Activated CD4-positive, alpha-beta T cell treated with anti-CD3 and anti-CD28 coated beads, Interleukin-2, amount 10 ng/mL, durations not matched to agents 24 days and 14 days (primary cell): Measurements from ENCODE around the gene IQCE. TPM values are rescaled to one million over a fixed set of nuclear protein-coding genes. Genes with fewer than 3 reads are reported as not detected.

Source experiments
- DNase-seq: peaks from one replicate; pipeline ENCODE4 v3.0.0; 2022
- H3K27ac Mint-ChIP-seq: one replicate; pipeline ENCODE4 v1.8.0; 2022; ENCODE audit warnings: mild to moderate bottlenecking, mixed read lengths
- H3K27me3 Mint-ChIP-seq: one replicate; pipeline ENCODE4 v1.8.0; 2022; ENCODE audit warnings: mixed read lengths
- H3K36me3 Mint-ChIP-seq: one replicate; pipeline ENCODE4 v1.8.0; 2022; ENCODE audit warnings: low read depth, mild to moderate bottlenecking, mixed read lengths
- H3K4me1 Mint-ChIP-seq: one replicate; pipeline ENCODE4 v1.8.0; 2021; ENCODE audit warnings: mixed read lengths
- H3K4me3 Mint-ChIP-seq: one replicate; pipeline ENCODE4 v1.8.0; 2022; ENCODE audit warnings: mild to moderate bottlenecking, moderate library complexity, mixed read lengths
- H3K9me3 Mint-ChIP-seq: one replicate; pipeline ENCODE4 v1.8.0; 2021; ENCODE audit warnings: mixed read lengths
- intact Hi-C: fragments of 100-400 bp; cut with micrococcal nuclease; formaldehyde crosslinking; loops from one replicate; pipeline ENCODE4 v1.15.1; 2023
- total RNA-seq: library from RNA; stranded (reverse); gene quantifications from 2 replicates; pipeline ENCODE4 v1.2.3, GENCODE V29; 2022

The IQCE gene, protein sequence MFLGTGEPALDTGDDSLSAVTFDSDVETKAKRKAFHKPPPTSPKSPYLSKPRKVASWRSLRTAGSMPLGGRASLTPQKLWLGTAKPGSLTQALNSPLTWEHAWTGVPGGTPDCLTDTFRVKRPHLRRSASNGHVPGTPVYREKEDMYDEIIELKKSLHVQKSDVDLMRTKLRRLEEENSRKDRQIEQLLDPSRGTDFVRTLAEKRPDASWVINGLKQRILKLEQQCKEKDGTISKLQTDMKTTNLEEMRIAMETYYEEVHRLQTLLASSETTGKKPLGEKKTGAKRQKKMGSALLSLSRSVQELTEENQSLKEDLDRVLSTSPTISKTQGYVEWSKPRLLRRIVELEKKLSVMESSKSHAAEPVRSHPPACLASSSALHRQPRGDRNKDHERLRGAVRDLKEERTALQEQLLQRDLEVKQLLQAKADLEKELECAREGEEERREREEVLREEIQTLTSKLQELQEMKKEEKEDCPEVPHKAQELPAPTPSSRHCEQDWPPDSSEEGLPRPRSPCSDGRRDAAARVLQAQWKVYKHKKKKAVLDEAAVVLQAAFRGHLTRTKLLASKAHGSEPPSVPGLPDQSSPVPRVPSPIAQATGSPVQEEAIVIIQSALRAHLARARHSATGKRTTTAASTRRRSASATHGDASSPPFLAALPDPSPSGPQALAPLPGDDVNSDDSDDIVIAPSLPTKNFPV
- 11.7 and 12.3 TPM in 2 replicates for total RNA-seq

DNA sequence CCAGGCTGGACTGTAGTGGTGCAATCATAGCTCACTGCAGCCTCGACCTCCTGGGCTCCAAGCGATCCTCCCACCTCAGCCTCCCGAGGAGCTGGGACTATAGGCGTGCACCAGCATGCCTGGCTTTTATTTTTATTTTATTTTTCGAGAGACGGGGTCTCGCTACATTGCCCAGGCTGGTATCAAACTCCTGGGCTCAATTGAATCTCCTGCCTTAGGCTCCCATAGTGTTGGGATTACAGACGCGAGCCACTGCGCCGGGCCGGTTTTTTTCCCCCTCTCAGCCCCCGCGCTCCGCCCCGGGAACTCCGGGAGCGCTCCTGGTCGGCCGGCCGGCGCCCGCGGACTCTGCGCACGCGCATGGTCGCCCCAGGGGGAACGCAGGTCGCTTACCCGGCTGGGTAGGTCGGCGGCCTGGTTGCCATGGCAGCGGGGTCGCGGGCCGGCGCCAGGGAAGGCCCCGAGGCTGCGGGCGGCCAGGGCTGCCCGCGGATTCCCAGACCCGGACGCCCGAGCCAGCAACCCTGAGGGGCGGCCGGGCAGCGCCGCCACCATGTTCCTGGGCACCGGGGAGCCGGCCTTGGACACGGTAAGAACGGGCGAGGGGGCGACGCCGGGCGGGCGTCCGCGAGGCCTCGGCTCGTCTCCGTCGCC lies at the start of gene IQCE:
Gene IQCE (plus strand): TSS at position 351 of the 654 bp plus-strand sequence. CDS start 203 bp downstream, at position 554.
- Mint-ChIP-seq H3K36me3 (peaks cover 3% of the 10 kb centered on the region), H3K27ac (peak within 1 kb of the TSS; percentile 48)
- intact Hi-C loops, result loop anchor here (5.0 to 10.0 kb wide), 3 partner anchors 54 to 206 kb away; partner anchors contain the start of genes CHST12 and EIF3B

DNA sequence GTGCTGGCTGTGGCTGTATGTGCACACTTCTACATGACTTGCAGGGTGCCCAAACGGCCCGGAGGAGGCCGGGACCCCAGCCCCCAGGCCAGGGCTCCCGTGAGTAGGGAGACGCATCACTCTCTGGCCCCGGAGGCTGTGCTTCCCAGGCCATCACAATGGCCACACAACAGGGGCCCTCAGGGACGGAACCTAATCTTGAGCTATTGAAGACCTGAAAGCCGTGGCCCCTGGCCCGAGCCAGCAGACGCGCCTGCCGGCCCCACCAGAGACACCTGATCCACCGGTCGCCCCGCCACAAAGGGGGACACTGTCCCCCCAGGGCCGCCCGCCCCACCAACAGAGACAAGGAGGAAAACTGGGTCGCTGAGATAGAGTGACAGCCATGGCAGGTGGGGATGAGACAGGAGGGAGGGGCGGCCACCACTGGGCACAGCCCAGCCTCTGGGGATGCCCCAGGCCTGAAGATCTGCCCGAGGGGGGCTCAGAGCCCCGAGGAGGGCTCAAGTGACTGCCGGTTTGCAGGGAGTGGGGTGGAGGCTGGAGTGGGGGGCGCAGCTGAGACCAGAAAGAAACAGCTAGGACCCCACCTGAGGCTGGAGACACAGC lies 49.4 kb upstream of the IQCE start:
- no peaks in the 10 kb centered on the region for H3K27me3 Mint-ChIP-seq
- H3K36me3 Mint-ChIP-seq, result no peaks in the 10 kb centered on the region
- H3K4me3 Mint-ChIP-seq, result peak overlapping the region; percentile 67
- H3K27ac Mint-ChIP-seq, result peak overlapping the region; percentile 81
- intact Hi-C loops, result loop anchor here (2.0 to 10.0 kb wide), 2 partner anchors 13 to 45 kb away; partner anchors contain the start of genes BRAT1 and IQCE
- no peaks in the 10 kb centered on the region for H3K9me3 Mint-ChIP-seq
- DNase-seq, result peak; percentile 62
- peaks cover 39% of the 10 kb centered on the region for H3K4me1 Mint-ChIP-seq

More for the DNA sequence above, at the start of gene IQCE:
- Mint-ChIP-seq H3K4me1 (peaks cover 19% of the 10 kb centered on the region), H3K9me3 (no peaks in the 10 kb centered on the region), H3K4me3 (peak within 1 kb of the TSS; percentile 82), H3K27me3 (no peaks in the 10 kb centered on the region)
- DNase-seq, result peak; percentile 99

DNA sequence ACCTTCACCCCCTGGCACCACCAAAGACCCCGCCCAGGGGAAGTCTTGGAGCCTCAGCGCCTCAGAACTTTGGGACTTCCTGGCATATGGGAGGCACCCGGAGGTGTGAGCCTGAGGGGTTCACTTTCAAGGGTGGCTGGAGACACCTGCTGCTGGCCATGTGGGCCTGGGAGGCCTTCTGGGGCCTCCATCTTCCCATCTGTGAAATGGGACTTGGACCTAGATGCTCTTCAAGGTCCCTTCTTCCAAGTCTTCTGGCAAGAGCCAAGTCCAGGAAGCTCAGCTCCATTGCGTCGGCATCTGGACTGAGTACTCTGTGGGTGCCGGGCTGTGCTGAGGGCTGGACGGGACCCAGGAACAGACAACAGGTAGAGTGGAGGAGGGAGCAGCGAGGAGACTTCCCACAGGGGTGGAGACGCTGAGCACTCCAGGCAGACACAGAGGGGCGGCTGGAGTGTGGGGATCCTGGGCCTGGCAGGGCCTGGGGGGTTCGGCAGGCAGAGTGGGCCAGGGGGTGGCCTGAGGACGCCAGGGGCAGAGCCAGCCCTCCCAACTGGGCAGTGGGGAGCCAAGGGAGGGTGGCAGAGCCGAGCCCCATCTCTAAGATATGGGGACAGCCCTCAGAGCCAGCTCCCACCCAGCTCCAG lies 48.5 kb upstream of the IQCE start:
- Mint-ChIP-seq H3K27me3 (no peaks in the 10 kb centered on the region), H3K4me1 (peaks cover 39% of the 10 kb centered on the region), H3K9me3 (no peaks in the 10 kb centered on the region), H3K4me3 (peak overlapping the region; percentile 56), H3K27ac (peak overlapping the region; percentile 69), H3K36me3 (no peaks in the 10 kb centered on the region)
- intact Hi-C loops, result no loop called here
- DNase-seq, result no peak

DNA sequence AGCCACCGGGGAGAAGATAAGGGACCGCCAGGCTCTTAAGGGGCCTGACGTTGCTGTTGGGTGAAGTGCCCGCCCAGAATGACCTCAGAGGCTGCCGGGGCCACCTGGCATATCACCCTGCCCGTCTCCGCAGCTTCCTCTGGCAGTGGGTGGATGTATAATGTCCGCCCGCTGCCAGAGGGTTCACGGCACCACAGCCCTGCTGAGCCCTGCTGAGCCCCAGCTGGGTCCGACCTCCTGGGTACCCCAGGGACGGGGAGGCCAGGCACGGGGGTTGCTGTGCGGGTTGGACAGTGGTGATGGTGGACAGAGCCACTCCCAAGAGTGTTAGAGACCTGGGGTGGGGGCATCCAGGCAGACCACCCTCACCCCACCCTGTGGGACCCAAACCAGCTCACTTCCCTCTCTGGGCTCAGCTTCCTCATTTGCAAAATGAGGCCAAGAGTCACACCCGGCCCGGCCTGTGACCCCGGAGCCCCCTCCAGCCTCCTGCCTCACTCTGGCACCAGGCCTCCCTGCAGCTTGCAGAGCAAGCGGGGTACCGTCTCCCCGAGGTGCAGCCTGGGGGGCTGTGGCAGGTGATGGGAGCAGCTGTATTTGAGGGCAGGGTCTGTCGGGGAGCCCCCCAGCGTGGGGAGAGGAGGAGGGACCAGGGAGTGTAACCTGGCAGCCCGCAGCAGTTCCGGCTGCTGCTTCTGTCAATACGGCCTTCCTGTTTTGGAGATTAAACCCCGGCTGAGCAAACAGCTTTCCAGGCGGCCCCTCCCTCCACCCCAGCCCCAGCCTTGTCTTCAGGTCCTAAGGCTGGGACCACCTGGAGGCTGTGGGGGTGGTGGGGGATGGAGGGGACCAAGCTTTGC lies 47.6 kb upstream of the IQCE start:
- DNase-seq, result peak; percentile 80
- Mint-ChIP-seq H3K27ac (peak overlapping the region; percentile 89), H3K27me3 (no peaks in the 10 kb centered on the region), H3K4me3 (peak overlapping the region; percentile 64), H3K36me3 (no peaks in the 10 kb centered on the region), H3K4me1 (peaks cover 39% of the 10 kb centered on the region), H3K9me3 (no peaks in the 10 kb centered on the region)
- intact Hi-C loops, result loop anchor here (1.0 kb wide), 1 partner anchor 8 kb away; the partner anchor contains the start of gene LFNG

DNA sequence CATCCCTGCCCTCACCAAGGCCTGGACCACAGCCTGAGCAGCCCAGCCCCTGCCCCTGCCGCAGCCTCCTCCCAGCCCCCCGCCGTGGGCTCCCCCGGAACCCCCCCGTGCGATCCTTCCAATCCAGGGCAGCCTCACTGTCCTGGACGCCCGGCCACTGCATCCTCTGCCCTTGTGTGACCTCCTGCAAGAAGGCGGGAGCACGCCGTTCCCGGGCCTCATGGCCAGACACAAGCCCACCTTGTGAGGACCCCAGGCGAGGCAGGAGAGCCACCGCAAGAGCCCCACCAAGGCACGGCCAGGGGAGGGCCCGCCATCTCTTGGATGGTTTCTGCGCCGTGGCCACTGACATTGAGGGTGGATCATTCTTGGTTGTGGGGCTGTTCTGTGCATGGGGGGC lies 47.0 kb upstream of the IQCE start:
- no peak for DNase-seq
- no peaks in the 10 kb centered on the region for H3K27me3 Mint-ChIP-seq
- peaks cover 40% of the 10 kb centered on the region for H3K4me1 Mint-ChIP-seq
- intact Hi-C loops, result loop anchor here (1.0 kb wide), 1 partner anchor 8 kb away; the partner anchor contains the start of gene LFNG
- H3K4me3 Mint-ChIP-seq, result peak overlapping the region; percentile 64
- no peaks in the 10 kb centered on the region for H3K9me3 Mint-ChIP-seq
- no peaks in the 10 kb centered on the region for H3K36me3 Mint-ChIP-seq
- H3K27ac Mint-ChIP-seq, result peak overlapping the region; percentile 89

DNA sequence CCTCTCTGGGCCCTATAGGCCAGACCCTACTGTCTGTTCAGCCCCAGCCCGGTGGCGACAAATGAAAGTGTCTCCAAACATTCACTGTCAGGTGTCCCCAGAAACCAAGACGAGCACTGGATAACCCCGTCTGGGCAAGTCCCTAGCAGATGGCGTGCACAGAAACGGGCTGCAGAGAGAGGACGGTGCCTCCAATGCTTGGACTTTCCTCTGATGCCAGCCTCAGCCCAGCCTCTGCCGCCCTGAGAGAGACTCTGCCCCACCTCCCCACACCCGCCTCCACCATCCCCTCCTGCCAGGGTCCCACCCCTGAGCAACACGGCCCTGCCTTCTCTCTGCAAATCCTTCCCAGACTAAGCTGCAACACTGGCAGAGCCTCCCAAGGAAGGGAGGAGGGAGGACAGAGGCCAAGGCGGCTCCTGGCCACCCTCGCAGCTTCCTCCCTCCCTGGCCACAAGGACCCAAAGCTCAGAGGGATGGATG lies 46.6 kb upstream of the IQCE start:
- DNase-seq, result peak; percentile 68
- intact Hi-C loops, result no loop called here
- Mint-ChIP-seq H3K4me1 (peaks cover 42% of the 10 kb centered on the region), H3K4me3 (peak overlapping the region; percentile 64), H3K27ac (peak overlapping the region; percentile 89), H3K27me3 (no peaks in the 10 kb centered on the region), H3K36me3 (no peaks in the 10 kb centered on the region), H3K9me3 (no peaks in the 10 kb centered on the region)

DNA sequence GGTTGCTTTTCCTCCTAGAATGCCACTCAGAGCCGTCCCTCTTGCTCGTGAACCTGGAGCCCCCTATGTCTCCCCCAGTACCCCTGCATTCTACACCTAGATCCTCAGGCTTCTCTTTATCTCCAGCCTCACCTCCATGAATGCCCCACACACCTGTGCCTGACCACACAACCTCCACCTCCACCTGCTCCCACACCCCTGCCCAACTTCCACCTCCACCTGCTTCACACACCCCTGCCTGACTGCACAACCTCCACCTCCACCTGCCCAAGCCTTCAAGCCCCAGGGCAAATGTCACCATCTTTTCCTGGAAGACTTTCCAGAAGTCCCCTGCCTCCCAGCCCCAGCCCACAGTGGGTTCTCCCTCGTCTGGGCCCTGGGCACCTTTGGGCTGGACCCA lies 46.1 kb upstream of the IQCE start:
- peaks cover 3% of the 10 kb centered on the region for H3K27me3 Mint-ChIP-seq
- DNase-seq, result no peak
- intact Hi-C loops, result no loop called here
- H3K36me3 Mint-ChIP-seq, result no peaks in the 10 kb centered on the region
- H3K4me3 Mint-ChIP-seq, result peak overlapping the region; percentile 21
- H3K9me3 Mint-ChIP-seq, result no peaks in the 10 kb centered on the region
- peak overlapping the region; percentile 75 for H3K27ac Mint-ChIP-seq
- peaks cover 47% of the 10 kb centered on the region for H3K4me1 Mint-ChIP-seq

DNA sequence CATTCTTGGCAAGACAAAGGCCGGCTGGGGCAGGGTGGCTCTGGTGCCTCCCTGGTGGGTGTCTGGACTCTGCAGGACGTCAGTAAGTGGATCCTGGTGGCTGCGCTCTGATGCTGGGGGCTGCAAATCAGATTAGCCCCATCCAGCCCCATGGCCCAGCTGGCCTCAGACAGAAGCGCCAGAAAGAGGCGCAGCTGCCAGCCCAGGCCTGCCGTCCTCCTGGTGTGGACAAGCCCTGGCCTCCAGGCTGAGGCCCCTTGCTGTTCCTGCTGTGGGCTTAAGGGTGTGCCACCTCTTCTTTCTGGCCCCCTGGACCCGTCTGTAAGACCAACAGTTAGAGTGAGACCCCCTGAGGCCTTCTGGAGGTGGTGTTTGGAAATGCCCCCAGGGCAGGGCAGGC lies 45.1 kb upstream of the IQCE start:
- no peak overlapping the region for H3K27ac Mint-ChIP-seq
- no peak overlapping the region for H3K4me3 Mint-ChIP-seq
- peaks cover 44% of the 10 kb centered on the region for H3K4me1 Mint-ChIP-seq
- no peaks in the 10 kb centered on the region for H3K9me3 Mint-ChIP-seq
- DNase-seq, result no peak
- intact Hi-C loops, result no loop called here
- H3K27me3 Mint-ChIP-seq, result peaks cover 7% of the 10 kb centered on the region
- no peaks in the 10 kb centered on the region for H3K36me3 Mint-ChIP-seq

DNA sequence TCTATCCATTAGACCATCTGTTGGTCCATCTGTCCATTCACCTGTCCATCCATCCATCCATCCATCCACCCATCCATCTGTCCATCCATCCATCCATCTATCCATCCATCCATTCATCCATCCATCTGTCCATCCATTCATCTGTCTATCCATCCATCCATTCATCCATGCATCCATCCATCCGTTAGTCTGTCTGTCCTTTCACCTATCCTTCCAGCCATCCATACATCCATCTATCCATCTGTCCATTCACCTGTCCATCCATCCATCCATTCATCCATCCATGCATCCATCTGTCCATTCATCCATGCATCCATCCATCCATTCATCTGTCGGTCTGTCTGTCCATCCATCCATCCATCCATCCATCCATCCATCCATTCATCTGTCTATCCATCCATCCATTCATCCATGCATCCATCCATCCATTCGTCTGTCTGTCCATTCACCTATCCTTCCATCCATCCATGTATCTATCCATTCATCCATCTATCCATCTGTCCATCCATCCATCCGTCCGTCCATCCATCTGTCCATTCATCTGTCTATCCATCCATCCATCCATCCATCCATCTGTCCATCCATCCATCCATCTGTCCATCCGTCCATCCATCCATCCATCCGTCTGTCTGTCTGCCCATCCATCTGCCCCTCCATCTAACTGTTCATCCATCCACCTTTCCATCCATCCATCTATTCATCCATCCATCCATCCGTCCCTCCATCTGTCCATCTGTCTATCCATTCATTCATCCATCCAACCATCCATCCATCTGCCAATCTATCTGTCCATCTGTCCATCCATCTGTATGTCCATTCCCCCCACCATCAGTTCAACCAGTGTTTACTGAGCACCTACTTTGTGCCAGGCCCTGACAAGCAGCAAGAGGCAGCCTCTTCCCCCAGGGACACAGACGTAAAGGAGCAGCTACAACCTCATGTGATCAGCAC lies 44.0 kb upstream of the IQCE start:
- H3K4me1 Mint-ChIP-seq, result peaks cover 35% of the 10 kb centered on the region
- H3K4me3 Mint-ChIP-seq, result no peak overlapping the region
- intact Hi-C loops, result loop anchor here (5.0 kb wide), 1 partner anchor 162 kb away; the partner anchor contains the start of gene EIF3B
- H3K9me3 Mint-ChIP-seq, result no peaks in the 10 kb centered on the region
- H3K36me3 Mint-ChIP-seq, result no peaks in the 10 kb centered on the region
- H3K27ac Mint-ChIP-seq, result no peak overlapping the region
- no peak for DNase-seq
- peaks cover 7% of the 10 kb centered on the region for H3K27me3 Mint-ChIP-seq

DNA sequence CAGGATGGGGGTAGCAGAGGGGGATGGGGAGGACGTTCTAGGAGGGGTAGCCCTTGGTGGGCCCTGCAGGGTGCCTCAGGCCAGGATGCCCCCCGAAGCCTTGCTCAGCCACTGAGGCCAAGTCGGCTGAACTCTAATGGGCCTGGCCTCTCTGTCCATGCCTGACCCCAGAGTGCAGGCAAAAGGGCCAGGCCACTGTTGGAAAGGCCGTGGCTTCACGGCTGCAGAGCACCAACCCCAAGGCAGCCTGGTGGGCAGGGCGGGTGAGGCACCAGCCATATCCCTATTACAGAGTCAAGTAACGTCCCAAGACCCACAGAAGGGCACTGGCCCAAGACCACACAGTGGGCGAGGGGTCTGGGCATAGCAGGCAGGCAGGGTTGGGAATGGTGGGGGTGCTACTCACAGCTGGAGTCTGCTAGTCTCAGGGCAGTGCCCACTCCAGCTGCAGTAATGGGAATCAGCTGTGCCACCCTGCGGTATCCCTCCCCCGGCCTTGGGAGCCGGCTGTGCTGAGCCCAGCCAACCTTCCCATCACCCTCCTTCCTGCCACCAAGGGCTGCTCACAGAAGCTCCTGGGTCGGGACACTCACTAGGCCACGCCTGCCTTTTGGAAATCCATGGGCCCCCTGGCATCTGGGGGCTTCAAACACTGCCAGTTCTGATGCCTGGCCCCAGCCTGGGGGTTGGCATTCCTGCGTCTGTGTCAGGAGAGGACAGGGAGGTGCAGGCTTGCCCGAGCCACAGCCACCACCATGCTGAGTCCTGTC lies 43.2 kb upstream of the IQCE start:
- Mint-ChIP-seq H3K36me3 (no peaks in the 10 kb centered on the region), H3K27me3 (peaks cover 7% of the 10 kb centered on the region), H3K4me3 (no peak overlapping the region), H3K4me1 (peaks cover 34% of the 10 kb centered on the region), H3K9me3 (no peaks in the 10 kb centered on the region), H3K27ac (no peak overlapping the region)
- intact Hi-C loops, result loop anchor here (5.0 kb wide), 1 partner anchor 163 kb away; the partner anchor contains the start of gene EIF3B
- DNase-seq, result no peak

DNA sequence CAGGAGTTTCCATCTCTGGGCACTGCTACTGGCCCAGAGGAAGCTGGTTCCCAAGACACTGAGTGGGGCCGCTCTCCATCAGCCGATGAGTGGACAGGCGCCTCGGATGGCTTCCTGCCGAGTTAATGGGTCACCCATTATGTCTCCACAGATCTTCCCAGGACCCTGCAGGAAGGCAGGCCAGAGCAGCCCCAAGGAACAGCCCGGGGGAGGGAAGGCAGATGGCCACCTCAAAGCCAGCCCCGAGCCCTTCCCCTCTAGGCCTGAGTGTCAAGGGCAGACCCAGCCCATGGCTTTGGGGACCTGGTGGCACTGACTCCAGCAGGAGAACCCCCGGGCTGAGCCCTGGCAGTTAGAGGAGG lies 42.6 kb upstream of the IQCE start:
- no peak for DNase-seq
- intact Hi-C loops, result loop anchor here (5.0 kb wide), 1 partner anchor 164 kb away; the partner anchor contains the start of gene EIF3B
- H3K27ac Mint-ChIP-seq, result no peak overlapping the region
- H3K27me3 Mint-ChIP-seq, result peaks cover 7% of the 10 kb centered on the region
- H3K9me3 Mint-ChIP-seq, result no peaks in the 10 kb centered on the region
- H3K4me3 Mint-ChIP-seq, result no peak overlapping the region
- H3K4me1 Mint-ChIP-seq, result peaks cover 34% of the 10 kb centered on the region
- no peaks in the 10 kb centered on the region for H3K36me3 Mint-ChIP-seq
